ENCODE results near the gene BOLA1.

BOLA1 gene

GRCh38 chr1:149887456-149888246, 11.7 kb upstream of the BOLA1 start:
- DNase-seq, result peak; percentile 94

- peak; percentile 61 for DNase-seq
Measured at GRCh38 chr1:149888247-149888998, 10.9 kb upstream of the BOLA1 start.

GRCh38 chr1:149888999-149889289, 10.4 kb upstream of the BOLA1 start:
- DNase-seq, result no peak

GRCh38 chr1:149896575-149896974, 2.8 kb upstream of the BOLA1 start:
- DNase-seq, result no peak

GRCh38 chr1:149903836-149904491, 4.6 kb downstream of the BOLA1 start:
- DNase-seq, result no peak

- DNase-seq, result no peak
Measured at GRCh38 chr1:149906570-149907075, 7.3 kb downstream of the BOLA1 start.

GRCh38 chr1:149914545-149914944, 15.2 kb downstream of the BOLA1 start:
- DNase-seq, result no peak

GRCh38 chr1:149915429-149916192, 16.2 kb downstream of the BOLA1 start:
- no peak for DNase-seq

GRCh38 chr1:149916193-149916897, 17.0 kb downstream of the BOLA1 start:
- no peak for DNase-seq

GRCh38 chr1:149916898-149917252, 17.5 kb downstream of the BOLA1 start:
- no peak for DNase-seq

GRCh38 chr1:149917571-149918144, 18.3 kb downstream of the BOLA1 start, which contains the start of gene SV2A:
Gene SV2A (minus strand): TSS chr1:149917844. CDS start chr1:149913840, 4,004 bp downstream.
- peak; percentile 13 for DNase-seq

GRCh38 chr1:149923626-149924025, 24.3 kb downstream of the BOLA1 start:
- no peak for DNase-seq

- no peak for DNase-seq
Measured at GRCh38 chr1:149925345-149925744, 26.0 kb downstream of the BOLA1 start.

- DNase-seq, result no peak
Measured at GRCh38 chr1:149925751-149926150, 26.4 kb downstream of the BOLA1 start.

- no peak for DNase-seq
Measured at GRCh38 chr1:149926296-149926695, 26.9 kb downstream of the BOLA1 start.

GRCh38 chr1:149927056-149927562, 27.7 kb downstream of the BOLA1 start:
- DNase-seq, result no peak

GRCh38 chr1:149927563-149928400, 28.4 kb downstream of the BOLA1 start, which contains the start of gene SF3B4:
Gene SF3B4 (minus strand): TSS chr1:149927803. CDS start chr1:149927759, 44 bp downstream.
- peak; percentile 67 for DNase-seq

- DNase-seq, result no peak
Measured at GRCh38 chr1:149928401-149928724, 29.0 kb downstream of the BOLA1 start.

- no peak for DNase-seq
Measured at GRCh38 chr1:149929856-149930255, 30.5 kb downstream of the BOLA1 start.

GRCh38 chr1:149931212-149931790, 31.9 kb downstream of the BOLA1 start:
- no peak for DNase-seq
